ENCODE measurements around the gene SLC35B2.

The SLC35B2 gene

DNA sequence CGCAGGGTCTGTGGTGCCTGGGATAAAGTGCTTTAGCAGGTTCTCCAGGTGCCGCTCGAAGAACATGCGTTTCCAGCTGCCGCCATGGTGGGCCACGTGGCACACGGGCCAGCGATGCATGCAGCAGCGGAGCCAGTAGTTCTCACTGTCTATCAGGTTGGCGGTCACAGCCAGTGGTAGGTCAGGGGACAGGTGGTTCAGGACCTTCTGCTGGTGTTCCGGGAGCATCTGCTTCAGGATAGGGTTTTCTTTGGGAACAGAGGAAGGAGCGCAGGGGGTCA, 28.9 kb upstream of the SLC35B2 start:
- no peak for DNase-seq (ENCODE audit: low read depth)

DNA sequence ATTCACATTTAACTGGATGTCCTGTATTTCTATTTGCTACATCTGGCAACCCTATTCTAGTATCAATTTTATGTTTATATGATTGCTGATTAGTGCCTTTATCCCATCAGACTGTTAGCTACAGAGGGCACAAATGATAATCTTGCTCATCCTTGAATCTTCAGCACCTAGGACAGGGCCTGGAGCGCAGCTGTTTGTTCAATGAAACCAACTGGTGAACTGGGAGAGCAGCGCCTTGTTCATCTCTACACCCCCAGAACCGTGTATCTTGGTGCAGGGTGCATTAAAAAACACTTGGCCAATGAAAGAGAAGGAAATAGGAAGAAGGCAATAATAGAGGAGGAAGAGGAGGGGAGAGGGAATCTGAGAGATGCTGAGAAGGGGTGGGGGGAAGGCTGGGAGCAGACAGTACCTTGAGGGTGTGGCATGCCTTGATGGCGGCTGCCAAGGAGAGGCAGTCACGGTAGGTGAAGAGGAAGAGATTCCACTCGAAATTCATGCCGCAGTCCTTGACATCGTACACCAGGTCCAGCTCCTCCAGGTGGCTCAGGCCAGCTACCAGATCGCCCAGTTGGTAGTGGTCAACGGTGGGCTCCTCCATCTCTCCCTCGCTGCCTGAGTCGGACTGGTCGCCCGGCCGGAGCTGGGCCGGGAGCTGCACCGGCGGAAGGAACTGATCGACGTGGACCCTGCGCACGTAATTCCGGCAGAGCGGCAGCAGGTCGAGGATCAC, 28.4 kb upstream of the SLC35B2 start:
- DNase-seq (ENCODE audit: low read depth) = no peak

DNA sequence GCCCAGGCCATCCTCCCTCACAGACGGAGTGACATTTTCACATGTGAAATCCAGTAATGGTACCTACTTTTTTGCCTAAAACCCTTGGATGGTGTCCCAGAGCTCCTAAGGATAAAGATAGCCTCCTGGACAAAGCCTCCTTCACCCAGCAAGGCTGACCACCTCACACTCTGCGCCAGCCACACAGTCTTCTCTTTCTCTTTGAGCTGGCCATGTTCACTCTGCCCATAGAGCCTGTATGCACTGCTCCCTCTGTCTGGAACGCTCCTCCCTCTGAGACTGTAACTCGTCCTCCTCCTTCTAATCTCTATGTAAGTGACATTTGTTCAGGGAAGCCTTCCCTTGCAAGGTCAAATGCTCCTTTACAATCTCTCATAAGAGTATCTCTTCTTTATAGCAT, 27.5 kb upstream of the SLC35B2 start:
- no peak for DNase-seq (ENCODE audit: low read depth)

DNA sequence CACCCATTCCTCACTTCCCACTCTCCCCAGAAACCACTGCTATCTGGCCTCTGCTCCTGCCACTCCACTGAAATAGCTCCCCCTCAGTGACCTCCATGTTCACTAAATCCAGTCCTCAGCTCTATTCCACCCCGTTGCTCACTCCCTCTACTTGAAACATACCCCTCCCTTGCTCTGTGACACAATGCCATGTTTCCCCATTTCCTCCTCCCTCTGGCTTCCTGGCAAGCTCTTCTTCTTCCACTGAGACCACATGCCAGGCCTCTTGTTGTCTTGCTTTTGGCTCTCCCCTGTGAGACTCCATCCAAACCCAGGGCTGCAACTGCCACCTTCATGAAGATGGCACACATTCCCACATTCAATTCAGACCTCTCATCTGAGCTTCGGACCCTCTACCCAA, 26.8 kb upstream of the SLC35B2 start:
- no peak for DNase-seq (ENCODE audit: low read depth)

DNA sequence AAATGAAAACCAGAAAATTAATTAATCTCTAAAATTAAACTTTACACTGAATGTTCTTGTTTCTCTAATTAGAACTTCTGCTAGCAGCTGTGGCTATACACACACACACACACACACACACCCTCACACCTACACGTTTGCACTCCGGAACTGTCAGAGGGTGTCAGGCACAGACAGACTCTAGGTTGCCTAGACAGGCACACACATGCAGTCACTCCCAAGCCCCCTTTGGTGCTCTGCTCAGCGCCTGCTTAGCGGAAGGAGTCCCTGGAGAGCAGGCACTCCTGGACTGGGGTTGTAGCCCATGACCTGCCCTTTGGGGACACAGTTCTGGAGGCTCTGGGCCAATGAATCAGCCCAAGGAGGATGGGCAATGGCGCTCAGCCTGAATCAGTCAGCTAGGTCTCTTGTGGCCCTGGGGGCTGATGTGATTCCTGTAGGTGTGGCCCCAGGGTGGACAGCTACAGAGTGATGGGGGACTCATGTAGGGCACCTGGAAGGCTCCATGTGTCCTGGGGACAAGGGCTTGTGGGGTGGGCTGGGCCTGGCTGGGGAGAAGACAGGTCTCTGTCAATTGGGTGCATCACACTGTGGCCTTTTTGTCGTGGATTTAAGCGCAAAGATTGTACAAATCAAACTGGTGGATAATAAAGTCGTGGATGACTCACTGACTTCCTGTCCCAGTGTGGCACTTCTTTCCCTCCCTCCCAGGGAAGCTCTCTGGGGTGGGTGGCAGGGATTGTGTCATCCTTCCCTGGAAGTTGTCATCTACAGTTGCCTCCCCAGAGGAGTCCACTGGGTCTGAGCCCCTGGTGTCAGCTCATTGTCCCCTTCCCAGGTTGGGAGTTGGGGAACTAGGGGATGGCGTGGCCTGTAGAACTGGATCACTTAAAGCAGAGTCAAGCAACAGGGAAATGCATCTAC, 21.7 kb upstream of the SLC35B2 start:
- no peak for DNase-seq (ENCODE audit: low read depth)

DNA sequence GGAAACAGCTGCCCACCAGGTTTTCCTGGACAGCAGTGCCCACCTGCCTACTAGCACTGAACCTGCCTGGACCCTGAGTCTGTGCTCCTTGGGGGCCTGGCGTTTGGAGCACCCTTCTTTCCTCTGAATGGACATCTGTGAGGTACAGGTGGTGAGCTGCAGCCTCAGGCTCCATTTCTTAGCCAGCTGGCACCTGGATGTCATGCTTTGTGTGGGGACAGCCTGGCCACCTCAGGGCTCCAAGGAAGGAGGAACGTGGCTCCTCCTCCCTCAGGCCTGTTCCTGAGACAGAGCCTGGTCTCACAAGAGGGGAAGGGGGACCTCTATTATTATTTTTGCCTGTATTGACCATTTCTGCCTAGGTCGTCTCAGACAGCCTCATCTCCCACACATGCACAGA, 21.0 kb upstream of the SLC35B2 start:
- no peak for DNase-seq (ENCODE audit: low read depth)

DNA sequence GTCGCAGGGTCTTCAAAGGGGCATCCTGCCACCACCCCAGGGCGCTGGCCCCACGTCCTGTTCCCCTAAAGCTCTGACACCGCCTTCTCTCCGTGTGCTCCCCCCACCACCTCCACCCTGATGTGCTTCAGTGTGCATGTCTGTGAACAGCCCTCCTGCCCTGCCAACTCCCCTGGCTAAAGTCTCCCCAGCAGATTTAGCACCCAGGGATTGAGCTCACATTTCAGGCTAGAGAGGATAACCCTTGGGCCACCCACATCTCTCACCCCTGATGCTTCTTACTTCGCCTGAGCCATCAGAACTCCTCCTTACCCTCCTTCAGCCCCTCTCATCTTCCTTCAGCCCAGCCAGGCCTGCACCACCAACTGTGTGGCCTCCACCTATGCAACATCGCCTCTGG, 20.4 kb upstream of the SLC35B2 start:
- DNase-seq (ENCODE audit: low read depth) = no peak

DNA sequence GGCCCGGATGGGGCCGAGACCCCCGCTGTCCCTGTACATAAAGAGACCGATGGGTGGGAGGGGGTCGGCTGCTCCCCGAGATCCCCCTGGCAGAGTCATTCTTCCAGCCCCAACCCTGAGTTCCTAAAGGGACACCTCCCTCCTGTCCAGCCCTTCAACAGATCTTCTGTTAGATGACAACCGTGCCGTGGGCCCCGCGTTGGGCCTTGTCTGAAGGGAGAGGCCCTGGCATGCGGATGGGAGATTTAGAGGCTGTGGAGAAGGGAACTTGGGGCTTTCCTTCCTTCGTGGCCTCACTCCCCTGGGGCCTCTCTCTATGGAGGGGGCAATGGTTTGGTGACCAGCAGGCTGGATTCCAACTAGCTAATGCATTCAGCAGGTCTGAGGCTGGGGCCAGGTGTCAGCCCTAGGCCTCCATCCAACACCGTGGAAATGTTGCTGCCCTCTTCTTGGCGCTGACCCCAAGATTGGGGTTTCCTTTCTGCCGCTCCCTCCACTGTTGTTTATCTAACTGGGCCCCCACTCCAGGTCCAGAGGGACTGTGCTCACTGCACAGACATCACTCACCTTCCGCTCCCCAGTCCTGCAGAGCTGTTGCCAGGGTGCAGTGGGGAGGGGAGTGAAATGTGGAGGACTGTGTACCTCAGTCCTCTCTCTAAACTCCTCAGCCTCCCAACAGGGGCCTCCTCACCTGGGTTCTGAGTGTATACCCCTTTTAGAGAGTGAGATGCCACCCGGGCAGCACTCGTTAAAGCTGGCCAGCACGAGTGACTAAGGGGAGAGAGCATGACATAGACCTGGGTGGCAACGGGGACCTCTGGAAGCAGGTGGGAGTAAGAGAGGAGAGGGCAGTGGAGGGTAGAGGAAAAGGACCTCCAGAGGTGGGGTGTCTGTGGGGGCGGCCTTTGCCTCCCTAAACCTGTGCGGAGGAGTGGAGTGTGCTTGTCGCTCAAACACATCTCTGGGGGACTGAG, 19.6 kb upstream of the SLC35B2 start:
- no peak for DNase-seq (ENCODE audit: low read depth)

DNA sequence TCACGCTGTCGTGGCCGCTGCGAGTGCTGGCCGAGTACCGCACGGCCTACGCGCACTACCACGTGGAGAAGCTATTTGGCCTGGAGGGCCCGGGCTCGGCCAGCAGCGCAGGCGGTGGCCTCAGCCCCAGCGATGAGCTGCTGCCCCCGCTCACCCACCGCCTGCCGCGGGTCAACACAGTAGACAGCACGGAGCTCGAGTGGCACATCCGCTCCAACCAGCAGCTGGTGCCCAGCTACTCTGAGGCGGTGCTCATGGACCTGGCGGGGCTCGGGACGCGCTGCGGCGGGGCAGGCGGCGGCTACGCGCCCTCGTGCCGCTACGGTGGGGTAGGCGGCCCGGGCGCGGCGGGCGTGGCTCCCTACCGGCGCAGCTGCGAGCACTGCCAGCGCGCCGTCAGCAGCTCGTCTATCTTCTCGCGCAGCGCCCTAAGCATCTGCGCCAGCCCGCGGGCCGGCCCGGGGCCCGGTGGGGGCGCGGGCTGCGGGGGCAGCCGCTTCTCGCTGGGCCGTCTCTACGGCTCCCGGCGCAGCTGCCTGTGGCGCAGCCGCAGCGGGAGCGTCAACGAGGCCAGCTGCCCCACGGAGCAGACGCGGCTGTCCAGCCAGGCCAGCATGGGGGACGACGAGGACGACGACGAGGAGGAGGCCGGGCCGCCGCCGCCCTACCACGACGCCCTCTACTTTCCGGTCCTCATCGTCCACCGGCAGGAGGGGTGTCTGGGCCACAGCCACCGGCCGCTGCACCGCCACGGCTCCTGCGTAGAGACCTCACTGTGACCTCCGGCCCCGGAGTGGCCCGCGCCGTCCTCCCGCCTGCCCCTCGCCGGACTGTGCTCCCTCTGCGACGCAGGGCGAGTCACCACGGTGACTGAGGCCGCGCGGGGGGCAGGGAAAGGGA, 18.7 kb upstream of the SLC35B2 start:
- no peak for DNase-seq (ENCODE audit: low read depth)

DNA sequence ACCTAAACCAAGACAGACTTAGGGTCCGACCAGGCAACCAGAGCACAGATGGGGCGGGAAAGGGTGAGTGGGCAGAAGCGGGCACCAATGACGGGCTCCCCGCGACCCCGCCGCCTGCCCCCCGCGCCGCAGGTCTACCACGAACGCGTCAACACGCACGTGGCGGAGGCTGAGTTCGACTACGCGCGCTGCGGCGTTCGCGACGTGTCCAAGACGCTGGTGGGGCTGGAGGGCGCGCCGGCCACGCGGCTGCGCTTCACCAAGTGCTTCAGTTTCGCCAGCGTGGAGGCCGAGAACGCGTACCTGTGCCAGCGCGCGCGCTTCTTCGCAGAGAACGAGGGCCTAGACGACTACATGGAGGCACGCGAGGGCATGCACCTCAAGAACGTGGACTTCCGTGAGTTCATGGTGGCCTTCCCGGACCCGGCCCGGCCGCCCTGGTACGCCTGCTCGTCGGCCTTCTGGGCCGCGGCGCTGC, 18.0 kb upstream of the SLC35B2 start:
- no peak for DNase-seq (ENCODE audit: low read depth)

DNA sequence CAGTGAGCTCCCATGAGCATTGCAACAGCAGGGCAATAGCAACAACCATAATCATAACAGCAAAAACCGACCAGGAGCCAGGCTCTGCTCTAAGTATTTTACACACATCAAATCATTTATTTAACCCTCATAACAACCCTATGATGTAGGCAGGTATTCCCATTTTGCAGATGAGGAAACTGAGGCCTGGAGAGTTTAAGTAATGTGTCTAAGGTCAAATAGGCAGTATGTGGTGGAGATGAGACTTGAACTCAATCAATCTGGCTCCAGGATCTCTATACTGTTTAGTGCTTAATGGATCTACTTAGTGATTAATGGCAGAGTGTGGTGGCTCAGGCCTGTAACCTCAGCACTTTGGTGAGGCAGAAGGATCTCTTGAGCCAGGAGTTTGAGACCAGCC, 16.3 kb upstream of the SLC35B2 start:
- DNase-seq (ENCODE audit: low read depth) = no peak

DNA sequence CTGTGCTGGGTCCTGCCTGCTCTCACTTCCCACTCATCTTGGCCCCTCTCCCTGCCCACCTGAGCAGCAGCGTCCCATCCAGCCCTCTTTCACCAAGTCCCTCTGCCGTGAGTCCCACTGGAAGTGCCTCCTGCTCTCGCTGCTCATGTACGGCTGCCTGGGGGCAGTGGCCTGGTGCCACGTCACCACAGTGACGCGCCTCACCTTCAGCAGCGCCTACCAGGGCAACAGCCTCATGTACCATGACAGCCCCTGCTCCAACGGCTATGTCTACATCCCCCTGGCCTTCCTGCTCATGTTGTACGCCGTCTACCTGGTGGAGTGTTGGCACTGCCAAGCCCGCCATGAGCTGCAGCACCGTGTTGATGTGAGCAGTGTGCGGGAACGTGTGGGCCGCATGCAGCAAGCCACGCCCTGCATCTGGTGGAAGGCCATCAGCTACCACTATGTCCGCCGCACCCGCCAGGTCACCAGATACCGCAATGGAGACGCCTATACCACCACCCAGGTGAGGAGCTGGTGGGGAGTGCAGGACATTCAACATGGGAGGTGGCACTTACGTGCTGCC, 15.8 kb upstream of the SLC35B2 start:
- DNase-seq (ENCODE audit: low read depth) = no peak

DNA sequence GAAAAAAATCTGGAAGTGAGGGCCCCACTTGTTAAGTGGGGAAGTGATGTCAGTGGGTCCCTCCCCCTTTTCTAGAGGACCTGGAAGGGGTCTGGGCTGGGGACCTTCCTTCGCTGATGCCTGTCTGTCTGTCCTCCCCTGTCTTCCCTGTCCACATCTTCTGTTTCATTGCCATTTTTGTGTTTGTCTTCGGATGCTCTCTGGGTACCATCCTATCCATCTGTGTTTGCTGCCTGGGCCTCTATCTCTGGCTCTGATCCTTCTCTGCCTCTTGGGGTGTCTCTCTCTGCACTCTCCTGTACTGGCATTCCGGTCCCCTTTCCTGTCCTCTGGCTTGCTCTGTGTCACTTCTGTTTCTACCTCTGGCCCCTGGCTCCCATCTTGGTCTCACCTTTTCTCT, 15.2 kb upstream of the SLC35B2 start:
- no peak for DNase-seq (ENCODE audit: low read depth)

DNA sequence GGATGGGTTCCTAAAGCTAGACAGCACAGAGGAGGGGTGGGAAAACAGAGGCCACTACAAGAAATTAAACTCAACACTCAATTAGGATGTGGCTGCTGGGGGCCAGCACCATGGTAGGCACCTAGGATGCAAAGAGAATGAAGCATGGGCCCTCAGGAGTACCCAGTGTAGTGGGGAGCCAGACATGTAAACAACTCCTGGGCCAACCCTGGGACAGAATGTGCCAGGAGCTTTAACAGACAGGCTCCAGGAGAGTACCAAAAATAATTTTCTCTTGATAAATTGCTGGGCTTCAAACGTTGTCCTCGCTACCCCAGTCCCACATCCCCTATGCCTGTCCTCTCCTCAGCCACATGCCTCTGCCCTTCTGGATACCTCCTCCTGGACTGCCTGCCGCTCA, 14.6 kb upstream of the SLC35B2 start:
- no peak for DNase-seq (ENCODE audit: low read depth)

DNA sequence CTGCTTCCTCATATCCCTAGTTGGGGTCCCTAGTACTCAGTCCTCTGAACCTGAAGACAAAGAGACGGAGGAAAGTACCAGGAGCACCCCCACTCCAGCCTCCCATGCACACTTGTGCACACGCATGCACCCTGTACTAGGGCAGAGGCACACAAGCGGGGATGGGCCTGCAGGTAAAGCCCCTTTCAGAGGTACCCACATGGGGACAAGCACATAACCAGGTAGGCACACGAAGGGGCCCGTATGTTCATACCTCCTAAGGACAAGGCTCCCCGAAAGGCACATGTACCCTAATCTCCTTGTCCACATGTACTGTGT, 14.0 kb upstream of the SLC35B2 start:
- DNase-seq (ENCODE audit: low read depth) = no peak

DNA sequence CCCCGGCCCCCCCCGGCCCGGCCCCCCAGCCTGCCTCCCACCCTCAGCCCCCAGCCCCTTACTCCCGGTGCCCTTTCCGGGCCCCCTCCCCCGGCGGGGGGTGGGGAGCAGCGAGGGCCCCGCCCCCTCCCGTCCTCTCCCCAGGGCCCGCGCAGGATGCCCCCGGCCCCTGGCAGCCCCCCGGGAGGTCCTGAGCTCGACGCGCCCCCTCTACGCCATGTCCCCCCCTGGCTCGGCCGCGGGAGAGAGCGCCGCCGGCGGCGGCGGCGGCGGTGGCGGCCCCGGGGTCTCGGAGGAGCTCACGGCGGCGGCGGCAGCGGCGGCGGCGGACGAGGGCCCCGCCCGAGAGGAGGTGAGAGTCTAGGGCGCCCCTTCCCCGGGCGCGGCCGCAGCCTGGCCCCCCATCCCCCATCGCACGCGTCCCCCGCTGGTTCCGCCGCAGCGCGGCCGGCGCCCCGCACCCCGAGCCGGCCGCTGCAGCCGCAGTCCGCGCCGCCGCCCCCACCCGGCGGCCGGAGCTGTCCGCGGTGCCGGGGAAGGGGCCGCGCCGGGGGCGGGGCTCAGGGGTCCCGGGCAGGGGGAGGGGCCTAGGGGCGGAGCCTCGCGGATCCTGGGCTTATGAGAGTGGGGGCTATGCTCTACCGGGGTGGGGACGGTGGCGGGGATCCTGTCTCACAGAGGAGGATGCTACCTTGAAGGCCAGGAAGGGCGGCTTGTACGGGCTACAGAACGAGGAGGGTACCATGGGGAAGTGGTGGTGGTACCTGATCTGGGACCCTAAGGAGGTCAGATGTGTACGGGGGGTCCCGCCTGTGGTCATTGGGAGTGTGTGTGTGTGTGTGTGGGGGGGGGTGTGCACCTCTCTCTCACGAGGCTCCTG, 13.4 kb upstream of the SLC35B2 start:
- DNase-seq (ENCODE audit: low read depth) = no peak

DNA sequence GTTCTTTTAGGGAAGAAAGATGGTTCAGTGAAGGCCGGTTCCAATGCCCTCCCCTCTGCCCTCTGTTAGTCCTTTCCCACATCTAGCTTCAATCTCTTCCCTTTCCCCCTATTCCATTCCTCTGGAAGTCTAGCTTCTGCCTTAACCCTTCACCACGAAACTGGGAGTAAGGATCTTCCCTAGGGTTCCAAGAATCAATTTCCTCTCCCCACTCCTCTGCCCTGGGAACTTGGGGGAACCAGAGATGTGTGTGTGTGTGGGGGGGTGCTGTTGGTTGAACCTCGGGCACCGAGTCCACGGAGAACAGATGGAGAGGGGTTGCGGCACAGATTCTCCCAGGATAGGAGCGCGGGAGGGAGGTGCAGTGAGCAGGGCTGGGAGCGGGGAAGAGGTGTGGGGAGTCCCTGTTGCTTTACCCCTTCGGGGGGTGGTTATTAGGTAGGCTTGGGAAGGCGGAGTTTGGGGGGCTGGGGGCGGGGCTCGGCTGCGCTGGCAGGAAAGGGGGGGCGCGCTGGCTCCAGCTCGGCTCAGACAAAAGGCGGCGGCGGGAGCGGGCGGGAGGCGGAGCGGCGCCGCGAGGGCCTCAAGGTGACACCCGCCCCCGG, 12.7 kb upstream of the SLC35B2 start, which contains the start of gene TMEM151B:
Gene TMEM151B, plus strand, starts transcription at position 530 of the 605 bp plus-strand sequence. CDS start 293 bp downstream, outside the sequence.
- DNase-seq (ENCODE audit: low read depth) = no peak

DNA sequence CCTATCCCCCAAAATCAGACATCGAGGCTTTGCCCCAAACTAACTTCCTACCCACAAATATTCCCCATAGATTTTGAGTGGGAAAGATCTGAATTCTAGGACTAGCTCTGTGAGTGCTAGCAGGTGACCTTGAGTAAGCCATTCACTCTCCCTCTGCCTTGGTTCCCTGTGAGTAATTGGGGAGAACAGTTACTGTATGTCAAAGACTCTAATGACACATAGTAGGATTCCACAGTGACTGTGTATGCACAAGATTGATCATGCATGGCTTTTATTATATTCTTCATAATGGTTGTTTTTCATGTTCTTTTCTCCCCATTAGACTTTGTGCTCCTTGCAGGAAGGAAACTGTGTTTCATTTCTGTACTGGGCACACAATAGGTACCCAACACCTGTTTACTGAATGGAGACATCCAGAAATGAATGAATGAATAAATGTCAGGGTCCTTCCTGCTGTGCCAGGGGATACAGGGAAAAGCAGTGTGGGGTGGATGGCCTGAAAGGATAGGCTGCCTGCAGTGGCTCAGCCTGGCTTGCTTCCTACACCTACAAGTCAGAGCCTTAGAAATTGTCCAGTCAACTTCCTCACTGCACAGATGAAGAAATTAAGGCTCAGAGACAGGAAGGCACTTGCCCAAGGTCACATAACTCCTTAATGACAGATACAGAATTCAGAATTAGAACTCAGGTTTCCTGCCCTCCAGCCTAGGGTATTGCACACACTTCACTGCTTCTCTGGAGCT, 12.0 kb upstream of the SLC35B2 start:
- DNase-seq (ENCODE audit: low read depth) = no peak

DNA sequence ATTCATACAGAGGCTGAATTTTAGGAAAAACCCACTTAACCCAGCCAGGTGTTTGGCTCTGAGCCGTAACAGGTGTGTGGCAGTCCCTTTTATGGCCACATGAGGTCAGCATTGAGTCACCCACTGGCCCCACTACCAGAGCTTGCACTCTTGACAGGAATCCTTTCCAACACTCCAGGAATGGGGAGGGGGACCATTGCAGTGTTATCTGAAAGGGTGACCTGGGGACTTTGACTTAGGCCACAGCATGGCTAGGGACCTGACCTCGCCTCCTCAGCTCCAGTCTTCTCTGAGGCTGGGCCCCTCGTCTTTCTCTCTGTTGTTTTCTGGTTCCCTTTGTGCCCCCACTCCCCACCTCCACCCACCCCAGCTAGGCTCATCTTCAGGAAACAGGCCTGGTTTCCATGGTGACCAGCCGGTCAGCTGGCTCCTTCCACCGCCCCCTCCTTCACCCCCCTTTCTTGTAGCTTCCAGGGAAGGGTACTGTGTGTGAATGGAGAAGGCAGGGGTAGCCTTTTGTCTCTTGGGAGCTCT, 10.8 kb upstream of the SLC35B2 start:
- DNase-seq (ENCODE audit: low read depth) = no peak
